Measurements from ENCODE around the gene ALPL. TPM values are rescaled to one million over a fixed set of nuclear protein-coding genes. Genes with fewer than 3 reads are reported as not detected.

ALPL gene
- total and polyA plus RNA-seq, 4 donors, result 3.3 to 93.1 (median 40.7) TPM

DNA sequence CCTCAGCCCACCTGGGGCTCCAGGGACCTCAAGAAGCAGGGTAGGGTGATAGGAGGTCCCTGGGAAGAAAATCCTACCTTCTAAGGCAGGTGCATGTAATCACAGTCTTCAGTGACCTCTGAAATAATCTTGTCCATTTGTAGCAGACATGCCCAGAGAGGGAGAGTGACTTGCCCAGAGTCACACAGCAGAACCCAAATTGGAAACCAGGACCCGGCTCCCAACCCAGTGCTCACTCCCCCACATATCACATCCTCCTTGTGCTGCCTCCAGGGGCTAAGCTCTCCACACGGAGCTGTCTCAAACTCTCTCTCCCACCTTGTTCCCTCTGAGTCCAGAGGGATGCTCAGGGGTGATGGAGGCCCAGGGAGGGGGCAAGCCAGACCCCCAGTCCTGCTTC, 87.4 kb downstream of the ALPL start:
- Histone ChIP-seq H3K9me3 (ENCODE audit: control insufficient read depth in 4 of 4, low read length in 3 of 4) (no peaks in the 10 kb centered on the region), H3K4me3 (ENCODE audit: low read depth in 1 of 3, low read length in 3 of 3) (no peak overlapping the region), H3K4me1 (ENCODE audit: control insufficient read depth in 4 of 4, insufficient read depth in 4 of 4, low read length in 3 of 4) (no peaks in the 10 kb centered on the region), H3K36me3 (ENCODE audit: control insufficient read depth in 4 of 4, insufficient read depth in 3 of 4, low read depth in 1 of 4, low read length in 3 of 4) (peaks cover 0 to 4% (median 3%) of the 10 kb centered on the region in 4 donors), H3K27me3 (ENCODE audit: control insufficient read depth in 4 of 4, insufficient read depth in 4 of 4, low read length in 3 of 4) (no peaks in the 10 kb centered on the region), H3K9ac (ENCODE audit: low read depth in 1 of 2, low read length in 2 of 2) (no peak overlapping the region), H3K27ac (ENCODE audit: low read depth in 1 of 2, low read length in 2 of 2) (no peak overlapping the region)
- TF ChIP-seq TAF1 (conservative IDR thresholded peaks at IDR 0.05), result no peak
- TF ChIP-seq JUND (IDR thresholded peaks at IDR 0.05), result no peak
- TF ChIP-seq, protein P1, sequence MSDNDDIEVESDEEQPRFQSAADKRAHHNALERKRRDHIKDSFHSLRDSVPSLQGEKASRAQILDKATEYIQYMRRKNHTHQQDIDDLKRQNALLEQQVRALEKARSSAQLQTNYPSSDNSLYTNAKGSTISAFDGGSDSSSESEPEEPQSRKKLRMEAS (IDR thresholded peaks at IDR 0.05), result no peak
- no peak for TF ChIP-seq FOXA2 (IDR thresholded peaks at IDR 0.05)
- TF ChIP-seq GABPA (IDR thresholded peaks at IDR 0.05 in 1 of 2, conservative IDR thresholded peaks at IDR 0.05 in 1 of 2), result no peak
- TF ChIP-seq HNF4G (IDR thresholded peaks at IDR 0.05), result no peak
- no peak for TF ChIP-seq YY1 (IDR thresholded peaks at IDR 0.05)
- TF ChIP-seq FOXA1 (IDR thresholded peaks at IDR 0.05), result no peak
- TF ChIP-seq, protein P2, sequence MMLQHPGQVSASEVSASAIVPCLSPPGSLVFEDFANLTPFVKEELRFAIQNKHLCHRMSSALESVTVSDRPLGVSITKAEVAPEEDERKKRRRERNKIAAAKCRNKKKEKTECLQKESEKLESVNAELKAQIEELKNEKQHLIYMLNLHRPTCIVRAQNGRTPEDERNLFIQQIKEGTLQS (IDR thresholded peaks at IDR 0.05), result no peak
- DNase-seq (ENCODE audit: low spot score), result no peak
- WGBS, result 96% methylated on average over 2 of the region's 2 CpGs

DNA sequence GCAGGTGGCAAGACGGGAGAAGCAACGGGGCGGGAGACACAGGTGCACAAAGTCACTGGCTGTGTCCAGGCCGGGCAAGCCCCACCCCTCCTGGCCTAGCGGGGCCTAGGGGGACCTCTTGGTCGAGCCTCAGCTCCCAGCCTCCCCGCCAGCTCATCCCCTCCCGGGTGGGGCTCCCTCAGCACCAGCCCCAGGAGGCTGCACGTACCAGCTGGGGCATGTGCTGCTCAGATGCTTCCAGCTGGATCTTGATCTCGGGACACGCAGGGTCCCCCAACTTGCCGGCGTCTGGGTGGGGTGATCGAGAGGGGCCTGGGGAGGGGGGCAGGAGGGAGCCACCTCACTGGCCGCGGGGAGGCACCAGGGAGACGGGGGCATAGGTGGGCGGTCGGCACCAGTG, 88.5 kb downstream of the ALPL start:
- Histone ChIP-seq H3K27me3 (ENCODE audit: control insufficient read depth in 4 of 4, insufficient read depth in 4 of 4, low read length in 3 of 4) (no peaks in the 10 kb centered on the region), H3K9ac (ENCODE audit: low read depth in 1 of 2, low read length in 2 of 2) (no peak overlapping the region), H3K9me3 (ENCODE audit: control insufficient read depth in 4 of 4, low read length in 3 of 4) (no peaks in the 10 kb centered on the region), H3K4me3 (ENCODE audit: low read depth in 1 of 3, low read length in 3 of 3) (no peak overlapping the region), H3K27ac (ENCODE audit: low read depth in 1 of 2, low read length in 2 of 2) (no peak overlapping the region), H3K4me1 (ENCODE audit: control insufficient read depth in 4 of 4, insufficient read depth in 4 of 4, low read length in 3 of 4) (no peaks in the 10 kb centered on the region), H3K36me3 (ENCODE audit: control insufficient read depth in 4 of 4, insufficient read depth in 3 of 4, low read depth in 1 of 4, low read length in 3 of 4) (peaks cover 0 to 4% (median 3%) of the 10 kb centered on the region in 4 donors)
- DNase-seq (ENCODE audit: low spot score), result no peak
- 92% methylated on average over 19 of the region's 19 CpGs for WGBS
- TF ChIP-seq, protein P2 (IDR thresholded peaks at IDR 0.05), result no peak
- TF ChIP-seq RAD21 (IDR thresholded peaks at IDR 0.05), result no peak
- no peak for TF ChIP-seq SP1 (IDR thresholded peaks at IDR 0.05)
- TF ChIP-seq FOXA1 (IDR thresholded peaks at IDR 0.05), result no peak
- TF ChIP-seq, protein P3, sequence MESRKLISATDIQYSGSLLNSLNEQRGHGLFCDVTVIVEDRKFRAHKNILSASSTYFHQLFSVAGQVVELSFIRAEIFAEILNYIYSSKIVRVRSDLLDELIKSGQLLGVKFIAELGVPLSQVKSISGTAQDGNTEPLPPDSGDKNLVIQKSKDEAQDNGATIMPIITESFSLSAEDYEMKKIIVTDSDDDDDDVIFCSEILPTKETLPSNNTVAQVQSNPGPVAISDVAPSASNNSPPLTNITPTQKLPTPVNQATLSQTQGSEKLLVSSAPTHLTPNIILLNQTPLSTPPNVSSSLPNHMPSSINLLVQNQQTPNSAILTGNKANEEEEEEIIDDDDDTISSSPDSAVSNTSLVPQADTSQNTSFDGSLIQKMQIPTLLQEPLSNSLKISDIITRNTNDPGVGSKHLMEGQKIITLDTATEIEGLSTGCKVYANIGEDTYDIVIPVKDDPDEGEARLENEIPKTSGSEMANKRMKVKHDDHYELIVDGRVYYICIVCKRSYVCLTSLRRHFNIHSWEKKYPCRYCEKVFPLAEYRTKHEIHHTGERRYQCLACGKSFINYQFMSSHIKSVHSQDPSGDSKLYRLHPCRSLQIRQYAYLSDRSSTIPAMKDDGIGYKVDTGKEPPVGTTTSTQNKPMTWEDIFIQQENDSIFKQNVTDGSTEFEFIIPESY (IDR thresholded peaks at IDR 0.05), result no peak
- TF ChIP-seq JUND (IDR thresholded peaks at IDR 0.05), result no peak
- no peak for TF ChIP-seq YY1 (IDR thresholded peaks at IDR 0.05)
- TF ChIP-seq, protein P4, sequence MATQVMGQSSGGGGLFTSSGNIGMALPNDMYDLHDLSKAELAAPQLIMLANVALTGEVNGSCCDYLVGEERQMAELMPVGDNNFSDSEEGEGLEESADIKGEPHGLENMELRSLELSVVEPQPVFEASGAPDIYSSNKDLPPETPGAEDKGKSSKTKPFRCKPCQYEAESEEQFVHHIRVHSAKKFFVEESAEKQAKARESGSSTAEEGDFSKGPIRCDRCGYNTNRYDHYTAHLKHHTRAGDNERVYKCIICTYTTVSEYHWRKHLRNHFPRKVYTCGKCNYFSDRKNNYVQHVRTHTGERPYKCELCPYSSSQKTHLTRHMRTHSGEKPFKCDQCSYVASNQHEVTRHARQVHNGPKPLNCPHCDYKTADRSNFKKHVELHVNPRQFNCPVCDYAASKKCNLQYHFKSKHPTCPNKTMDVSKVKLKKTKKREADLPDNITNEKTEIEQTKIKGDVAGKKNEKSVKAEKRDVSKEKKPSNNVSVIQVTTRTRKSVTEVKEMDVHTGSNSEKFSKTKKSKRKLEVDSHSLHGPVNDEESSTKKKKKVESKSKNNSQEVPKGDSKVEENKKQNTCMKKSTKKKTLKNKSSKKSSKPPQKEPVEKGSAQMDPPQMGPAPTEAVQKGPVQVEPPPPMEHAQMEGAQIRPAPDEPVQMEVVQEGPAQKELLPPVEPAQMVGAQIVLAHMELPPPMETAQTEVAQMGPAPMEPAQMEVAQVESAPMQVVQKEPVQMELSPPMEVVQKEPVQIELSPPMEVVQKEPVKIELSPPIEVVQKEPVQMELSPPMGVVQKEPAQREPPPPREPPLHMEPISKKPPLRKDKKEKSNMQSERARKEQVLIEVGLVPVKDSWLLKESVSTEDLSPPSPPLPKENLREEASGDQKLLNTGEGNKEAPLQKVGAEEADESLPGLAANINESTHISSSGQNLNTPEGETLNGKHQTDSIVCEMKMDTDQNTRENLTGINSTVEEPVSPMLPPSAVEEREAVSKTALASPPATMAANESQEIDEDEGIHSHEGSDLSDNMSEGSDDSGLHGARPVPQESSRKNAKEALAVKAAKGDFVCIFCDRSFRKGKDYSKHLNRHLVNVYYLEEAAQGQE (IDR thresholded peaks at IDR 0.05), result no peak
- TF ChIP-seq HNF4A (conservative IDR thresholded peaks at IDR 0.05), result no peak
- TF ChIP-seq, protein P1 (IDR thresholded peaks at IDR 0.05), result no peak
- TF ChIP-seq, protein P5, sequence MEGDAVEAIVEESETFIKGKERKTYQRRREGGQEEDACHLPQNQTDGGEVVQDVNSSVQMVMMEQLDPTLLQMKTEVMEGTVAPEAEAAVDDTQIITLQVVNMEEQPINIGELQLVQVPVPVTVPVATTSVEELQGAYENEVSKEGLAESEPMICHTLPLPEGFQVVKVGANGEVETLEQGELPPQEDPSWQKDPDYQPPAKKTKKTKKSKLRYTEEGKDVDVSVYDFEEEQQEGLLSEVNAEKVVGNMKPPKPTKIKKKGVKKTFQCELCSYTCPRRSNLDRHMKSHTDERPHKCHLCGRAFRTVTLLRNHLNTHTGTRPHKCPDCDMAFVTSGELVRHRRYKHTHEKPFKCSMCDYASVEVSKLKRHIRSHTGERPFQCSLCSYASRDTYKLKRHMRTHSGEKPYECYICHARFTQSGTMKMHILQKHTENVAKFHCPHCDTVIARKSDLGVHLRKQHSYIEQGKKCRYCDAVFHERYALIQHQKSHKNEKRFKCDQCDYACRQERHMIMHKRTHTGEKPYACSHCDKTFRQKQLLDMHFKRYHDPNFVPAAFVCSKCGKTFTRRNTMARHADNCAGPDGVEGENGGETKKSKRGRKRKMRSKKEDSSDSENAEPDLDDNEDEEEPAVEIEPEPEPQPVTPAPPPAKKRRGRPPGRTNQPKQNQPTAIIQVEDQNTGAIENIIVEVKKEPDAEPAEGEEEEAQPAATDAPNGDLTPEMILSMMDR (IDR thresholded peaks at IDR 0.05; ENCODE audit: low read depth, low read length, missing input control), result no peak
- no peak for TF ChIP-seq GABPA (IDR thresholded peaks at IDR 0.05 in 1 of 2, conservative IDR thresholded peaks at IDR 0.05 in 1 of 2)
- TF ChIP-seq FOXA2 (IDR thresholded peaks at IDR 0.05), result no peak
- no peak for TF ChIP-seq RXRA (IDR thresholded peaks at IDR 0.05)
- no peak for TF ChIP-seq TAF1 (conservative IDR thresholded peaks at IDR 0.05)
- TF ChIP-seq NR2F2 (IDR thresholded peaks at IDR 0.05), result no peak
- TF ChIP-seq HNF4G (IDR thresholded peaks at IDR 0.05), result no peak
- no peak for TF ChIP-seq EGR1 (IDR thresholded peaks at IDR 0.05; ENCODE audit: low read depth in 2 of 2)

All from liver (tissue), 9 donors.